GM04503 (cell line): ENCODE measurements around the gene PKN1.
"Not testable (repeated sequence)": the region's sequence is repeated elsewhere in the genome, so short reads cannot be mapped to it uniquely, and the experiment has no call there.

Source experiments
- DNase-seq: peaks from one replicate; pipeline ENCODE4 v3.0.0-alpha.2; 2012; ENCODE audit warnings: low read depth

PKN1 gene

DNA sequence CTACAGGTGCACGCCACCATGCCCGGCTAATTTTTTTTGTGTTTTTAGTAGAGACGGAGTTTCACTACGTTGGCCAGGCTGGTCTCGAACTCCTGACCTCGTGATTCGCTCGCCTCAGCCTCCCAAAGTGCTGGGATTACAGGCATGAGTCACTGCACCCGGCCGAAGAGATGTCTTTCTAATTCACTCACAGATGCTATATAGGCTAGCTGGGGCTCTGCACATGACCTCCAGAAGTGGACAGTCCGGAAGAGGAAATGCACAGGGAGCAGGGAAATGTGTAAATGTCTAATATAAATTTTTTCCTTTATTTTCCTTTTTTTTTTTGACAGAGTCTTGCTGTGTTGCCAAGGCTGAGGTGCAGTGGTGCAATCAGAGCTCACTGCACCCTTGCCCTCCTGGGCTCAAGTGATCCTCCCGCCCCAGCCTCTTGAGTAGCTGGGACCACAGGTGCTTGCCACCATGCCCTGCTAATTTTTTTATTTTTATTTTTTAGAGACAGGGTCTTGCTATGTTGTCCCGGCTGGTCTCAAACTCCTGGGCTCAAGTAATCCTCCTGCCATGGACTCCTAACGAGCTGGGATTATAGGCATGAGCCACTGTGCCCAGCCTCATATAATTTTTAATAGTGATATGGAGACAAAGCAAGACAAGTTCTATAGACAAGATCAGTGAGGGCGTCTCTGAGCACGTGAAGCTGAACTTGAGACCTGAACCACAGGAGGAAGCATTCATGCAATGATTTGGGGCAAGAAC lies 54.4 kb downstream of the PKN1 start:
- no peak for DNase-seq

DNA sequence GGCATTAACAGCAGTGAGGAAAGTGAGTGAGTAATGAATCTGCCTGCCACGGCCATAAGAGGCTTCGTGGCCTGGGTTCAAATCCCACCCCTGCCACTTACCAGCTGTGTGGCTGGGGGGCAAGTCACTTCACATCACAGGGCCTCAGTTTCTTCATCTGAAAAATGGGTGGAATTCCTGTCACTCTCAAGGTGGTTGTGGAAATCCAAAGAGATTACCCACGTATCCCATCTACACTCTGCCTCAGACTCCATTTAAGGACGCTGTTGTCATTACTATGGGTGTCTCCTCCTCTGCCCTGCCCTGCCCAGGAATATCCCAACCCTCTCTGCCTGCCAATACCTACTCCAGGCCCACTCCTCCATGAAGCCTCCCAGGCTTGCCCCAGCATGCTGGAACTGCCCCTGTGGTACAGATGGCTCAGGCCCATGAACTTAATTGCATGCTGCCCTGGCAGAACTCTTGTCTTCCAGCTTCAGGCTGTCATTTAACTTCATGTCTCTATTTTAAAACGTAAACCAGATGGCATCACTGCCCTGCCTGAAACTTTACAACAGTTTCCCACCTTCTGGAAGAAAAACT lies 59.7 kb downstream of the PKN1 start:
- DNase-seq = no peak

DNA sequence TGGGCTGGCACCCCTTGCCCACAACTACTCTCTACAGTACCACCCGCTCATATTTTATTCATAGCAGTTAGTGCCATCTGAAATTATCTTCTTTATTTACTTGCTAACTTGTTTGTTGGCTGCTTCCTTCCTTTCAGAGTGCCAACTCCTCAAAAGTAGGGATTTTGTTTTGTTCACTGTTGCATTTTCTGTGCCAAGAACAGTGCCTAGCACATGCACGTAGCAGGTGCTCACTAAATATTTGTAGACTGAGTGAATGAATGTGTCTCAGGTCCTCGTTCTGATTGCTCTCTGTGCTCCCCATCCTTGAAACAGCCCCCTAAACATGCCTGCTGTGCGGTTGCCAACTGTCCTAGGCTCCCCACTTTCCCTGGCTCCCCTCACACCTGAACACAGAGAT lies 61.3 kb downstream of the PKN1 start:
- DNase-seq = no peak

DNA sequence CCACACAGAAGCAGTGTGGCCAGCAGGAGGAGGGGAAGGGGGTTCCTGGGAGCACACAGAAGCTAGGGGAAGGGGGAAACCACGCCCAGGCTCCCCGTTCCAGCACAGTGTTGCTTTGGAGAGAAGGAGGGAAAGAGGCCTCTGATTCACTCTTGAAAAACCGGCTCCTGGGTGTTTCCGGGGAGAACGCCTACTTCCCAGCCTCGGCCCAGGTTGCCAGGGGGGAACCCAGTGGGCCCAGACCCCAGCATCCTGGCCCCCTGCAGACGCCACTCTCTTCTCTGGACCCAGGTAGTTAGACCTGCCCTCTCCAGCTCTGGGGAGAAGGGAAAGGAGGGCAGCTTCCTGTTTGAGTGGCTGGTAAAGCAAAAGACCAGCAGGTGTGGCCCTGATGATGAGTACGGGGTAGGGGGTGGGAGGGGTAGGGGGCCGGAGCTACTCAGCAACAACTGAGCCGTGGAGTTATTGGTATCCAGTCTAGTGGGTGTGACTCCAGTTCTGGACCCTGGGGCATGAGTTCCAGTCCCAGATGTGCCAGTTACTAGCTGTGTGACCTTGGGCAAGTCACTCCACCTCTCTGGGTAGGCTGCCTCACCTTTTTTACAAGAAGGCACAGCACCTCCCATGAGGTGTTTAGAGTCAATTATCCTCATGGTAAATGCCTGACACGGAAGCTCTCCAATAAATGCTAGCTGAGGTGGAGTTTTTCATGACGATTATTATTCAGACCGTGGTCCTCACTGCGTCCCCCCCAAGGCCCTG lies 62.0 kb downstream of the PKN1 start:
- no peak for DNase-seq

DNA sequence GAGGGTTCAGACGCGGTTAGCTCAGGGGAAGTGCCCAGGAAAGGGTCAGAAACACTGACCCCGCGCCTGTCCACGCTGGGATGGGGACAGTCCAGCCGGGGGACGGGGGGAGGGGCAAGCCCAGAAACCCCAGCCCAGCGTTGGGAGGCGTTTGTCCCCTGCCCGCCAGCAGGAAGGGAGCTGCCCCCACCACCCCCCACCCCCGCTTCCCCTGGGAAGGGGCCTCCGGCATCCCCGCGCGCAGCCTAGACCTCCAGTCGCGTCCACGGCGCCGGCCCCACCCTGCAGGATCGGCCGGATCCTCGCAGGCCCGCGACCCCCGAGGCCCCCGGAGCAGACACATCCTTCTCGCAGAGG lies 62.5 kb downstream of the PKN1 start:
- no peak for DNase-seq

DNA sequence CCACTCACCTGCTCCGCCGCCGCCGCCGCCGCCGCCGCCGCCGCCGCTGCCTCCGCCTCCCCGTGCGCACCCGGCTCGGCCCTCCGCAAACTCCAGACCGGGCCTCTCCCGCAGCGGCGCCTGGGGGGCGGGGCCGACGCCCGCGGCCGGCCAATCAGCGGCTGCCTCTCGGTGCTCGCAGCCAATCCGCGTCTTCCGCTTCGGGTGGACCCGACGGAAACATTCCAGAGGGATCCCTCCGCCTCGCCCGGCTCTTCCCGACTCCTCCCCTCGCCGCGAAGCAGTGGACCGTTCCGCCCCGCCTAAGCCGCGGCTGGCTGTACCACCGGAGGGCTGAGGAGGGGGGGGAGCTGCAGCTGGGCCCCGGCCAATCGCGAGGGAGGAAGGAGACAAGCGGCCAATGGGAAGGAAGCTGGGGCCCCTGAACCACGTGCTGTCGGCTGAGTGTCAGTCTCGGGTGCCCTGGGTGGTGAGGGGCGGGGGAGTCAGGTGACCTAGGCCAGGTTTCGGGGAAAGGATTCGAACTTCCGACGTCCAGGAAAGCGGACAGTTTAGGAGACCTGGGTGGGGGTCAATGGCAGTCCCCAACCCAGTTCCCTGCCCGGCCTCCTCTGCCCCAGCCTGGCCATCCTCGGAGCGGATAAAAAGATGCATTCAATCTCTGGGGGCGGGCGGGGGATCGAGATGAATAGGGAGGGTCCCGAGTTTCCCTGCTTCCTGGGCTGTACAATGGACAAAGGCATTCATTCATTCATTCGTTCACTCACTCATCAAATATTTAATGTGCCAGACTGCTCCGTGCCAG lies 63.1 kb downstream of the PKN1 start, which contains the start of gene GIPC1:
Gene GIPC1, minus strand, starts transcription at position 99 of the 805 bp plus-strand sequence. CDS start 13,151 bp downstream, outside the sequence.
- peak; percentile 89 for DNase-seq

DNA sequence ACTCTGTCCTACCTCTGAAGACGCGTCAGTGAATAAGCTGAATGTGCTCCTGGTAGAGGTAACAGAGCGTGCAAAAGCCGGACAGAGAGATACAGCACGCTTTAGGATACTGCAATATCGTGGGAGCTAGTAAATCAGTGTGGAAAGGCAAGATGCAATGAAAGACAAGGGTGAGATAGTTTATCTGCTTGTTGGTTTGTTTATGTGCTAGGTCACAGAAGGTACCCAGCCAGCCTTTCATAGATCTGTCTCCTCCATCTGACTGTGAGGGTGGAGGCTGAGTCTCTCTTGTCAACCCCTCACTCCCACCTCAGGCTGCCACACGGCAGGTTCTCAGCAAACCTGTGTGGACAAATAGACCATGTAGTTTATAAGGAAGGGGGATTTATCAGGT lies 63.7 kb downstream of the PKN1 start:
- DNase-seq = no peak

DNA sequence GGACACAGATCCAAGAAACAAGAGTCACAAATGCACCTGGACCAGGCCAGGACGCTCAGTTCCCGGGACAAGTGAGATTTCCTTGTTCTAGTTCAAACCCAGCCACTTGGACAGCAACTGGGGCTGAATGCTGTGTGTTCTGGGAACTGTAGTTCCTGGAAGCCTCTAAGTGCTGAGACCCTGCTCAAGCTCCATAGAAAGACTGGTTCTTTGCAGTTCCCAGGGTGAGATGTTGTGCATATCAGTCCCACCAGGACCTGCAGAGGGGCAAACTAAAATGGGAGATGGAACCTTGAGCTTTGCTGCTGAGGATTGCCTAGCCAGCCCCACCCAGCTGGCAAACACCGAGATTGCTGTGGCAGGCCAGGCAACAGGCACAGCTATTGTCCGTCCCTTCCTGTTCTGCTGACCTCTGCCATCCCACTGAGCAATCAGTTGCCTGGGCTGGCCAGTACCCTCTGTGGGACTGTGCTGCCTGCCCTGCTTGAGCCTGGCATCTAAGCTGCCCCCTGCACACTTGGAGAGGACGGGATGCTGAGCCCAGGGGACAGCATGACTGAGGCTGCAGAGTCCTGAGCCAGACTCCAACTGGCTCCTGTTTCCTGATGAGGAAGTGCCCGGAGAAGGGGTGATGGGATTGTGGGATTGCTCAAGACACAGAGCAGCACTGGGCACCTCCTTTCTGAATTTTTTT lies 64.3 kb downstream of the PKN1 start:
- no peak for DNase-seq

DNA sequence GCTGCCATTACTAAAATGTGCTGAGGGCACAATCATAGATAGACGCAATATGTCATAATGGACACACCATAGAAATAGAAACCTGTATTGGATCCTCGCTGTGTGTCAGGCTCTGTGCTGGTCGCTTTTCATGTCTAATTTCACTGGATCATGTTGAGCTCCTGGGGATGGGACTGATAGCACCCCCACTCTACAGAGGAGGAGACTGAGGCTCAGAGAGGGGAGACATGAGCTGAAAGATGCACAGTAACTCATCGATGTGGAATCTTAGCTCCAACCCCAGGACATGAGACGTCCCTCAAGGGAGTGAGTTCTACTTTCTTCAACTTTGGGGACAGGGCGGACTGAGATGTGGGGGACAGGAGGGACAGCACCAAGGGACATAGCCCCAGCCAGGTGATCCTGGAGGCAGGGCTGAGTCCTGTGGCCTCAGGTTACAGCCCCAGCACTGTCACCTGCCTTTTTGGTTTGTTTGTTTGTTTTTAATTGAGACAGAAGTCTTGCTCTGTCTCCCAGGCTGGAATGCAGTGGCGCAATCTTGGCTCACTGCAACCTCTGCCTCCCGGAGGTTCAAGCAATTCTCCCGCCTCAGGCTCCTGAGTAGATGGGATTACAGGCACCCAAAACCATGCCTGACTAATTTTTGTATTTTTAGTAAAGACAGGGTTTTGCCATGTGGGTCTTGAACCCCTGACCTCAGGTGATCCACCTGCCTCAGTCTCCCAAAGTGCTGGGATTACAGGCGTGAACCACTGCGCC lies 69.4 kb downstream of the PKN1 start:
- no peak for DNase-seq

DNA sequence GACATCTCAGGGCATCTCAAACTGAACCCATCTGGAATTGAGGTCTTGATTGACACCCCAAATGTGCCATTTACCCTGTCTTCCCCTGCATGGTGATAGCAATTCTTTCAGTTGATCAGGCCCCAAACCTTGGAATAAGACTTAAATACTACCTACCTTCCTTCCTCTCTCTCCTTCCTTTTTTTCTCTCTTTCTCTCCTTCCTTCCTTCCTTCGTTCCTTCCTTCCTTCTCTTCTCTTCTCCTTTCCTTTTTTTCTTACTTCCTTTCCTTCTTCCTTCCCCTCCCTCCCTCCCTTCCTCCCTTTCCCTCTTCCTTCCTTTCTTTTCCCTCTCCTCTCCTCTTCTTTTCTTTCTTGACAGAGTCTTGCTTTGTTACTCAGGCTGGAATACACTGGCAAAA lies 70.2 kb downstream of the PKN1 start:
- DNase-seq = no peak

DNA sequence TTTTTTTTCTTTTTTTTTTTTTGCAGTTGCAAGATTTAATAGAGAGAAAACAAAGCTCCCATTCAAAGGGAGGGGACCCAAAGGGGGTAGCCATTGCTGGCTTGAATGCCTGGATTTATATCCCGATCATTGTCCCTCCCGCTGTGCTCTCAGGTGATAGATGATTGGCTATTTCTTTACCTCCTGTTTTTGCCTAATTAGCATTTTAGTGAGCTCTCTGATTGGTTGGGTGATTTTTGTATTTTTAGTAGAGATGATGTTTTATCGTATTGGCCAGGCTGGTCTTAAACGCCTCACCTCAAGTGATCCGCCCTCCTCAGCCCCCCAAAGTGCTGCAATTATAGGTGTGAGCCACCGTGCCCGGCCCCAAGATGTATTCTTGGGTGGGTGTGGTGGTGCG lies 71.5 kb downstream of the PKN1 start:
- not testable (repeated sequence) for DNase-seq

DNA sequence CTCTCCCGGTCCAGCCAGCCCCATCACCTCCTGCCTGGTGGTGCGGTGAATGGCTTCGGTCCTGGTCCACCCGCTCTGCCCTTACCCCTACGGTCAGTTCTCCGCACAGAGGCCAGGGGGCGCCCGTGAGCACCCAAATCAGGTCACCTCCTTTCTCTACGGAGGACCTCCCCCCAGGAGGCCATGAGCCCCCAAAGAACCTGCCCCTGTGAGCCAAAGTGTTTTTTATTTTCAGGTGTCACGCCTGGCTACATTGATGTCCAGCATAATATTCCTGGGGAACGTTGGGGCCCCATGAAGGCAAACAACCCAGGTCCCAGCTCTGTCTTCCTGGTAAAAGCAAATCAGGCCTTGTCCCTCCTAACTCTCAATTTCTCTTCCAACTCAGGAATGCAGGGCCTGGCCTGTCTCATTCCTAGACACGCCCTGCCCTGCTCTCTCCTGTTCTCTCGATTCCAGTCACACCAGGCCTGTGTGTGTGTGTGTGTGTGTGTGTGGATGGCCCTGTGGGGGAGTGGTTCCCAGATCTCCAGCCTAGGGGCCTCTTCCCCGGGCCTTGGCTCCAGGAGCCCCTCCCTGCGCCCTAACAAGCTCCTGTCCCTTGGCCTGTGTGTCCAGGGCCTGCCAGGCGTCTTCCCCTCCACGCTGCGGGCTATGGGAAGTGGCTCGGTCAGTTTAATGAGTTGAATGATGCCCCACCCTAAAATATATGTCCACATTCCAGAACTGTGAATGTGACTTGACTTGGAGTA lies 72.6 kb downstream of the PKN1 start:
- DNase-seq = peak; percentile 50

DNA sequence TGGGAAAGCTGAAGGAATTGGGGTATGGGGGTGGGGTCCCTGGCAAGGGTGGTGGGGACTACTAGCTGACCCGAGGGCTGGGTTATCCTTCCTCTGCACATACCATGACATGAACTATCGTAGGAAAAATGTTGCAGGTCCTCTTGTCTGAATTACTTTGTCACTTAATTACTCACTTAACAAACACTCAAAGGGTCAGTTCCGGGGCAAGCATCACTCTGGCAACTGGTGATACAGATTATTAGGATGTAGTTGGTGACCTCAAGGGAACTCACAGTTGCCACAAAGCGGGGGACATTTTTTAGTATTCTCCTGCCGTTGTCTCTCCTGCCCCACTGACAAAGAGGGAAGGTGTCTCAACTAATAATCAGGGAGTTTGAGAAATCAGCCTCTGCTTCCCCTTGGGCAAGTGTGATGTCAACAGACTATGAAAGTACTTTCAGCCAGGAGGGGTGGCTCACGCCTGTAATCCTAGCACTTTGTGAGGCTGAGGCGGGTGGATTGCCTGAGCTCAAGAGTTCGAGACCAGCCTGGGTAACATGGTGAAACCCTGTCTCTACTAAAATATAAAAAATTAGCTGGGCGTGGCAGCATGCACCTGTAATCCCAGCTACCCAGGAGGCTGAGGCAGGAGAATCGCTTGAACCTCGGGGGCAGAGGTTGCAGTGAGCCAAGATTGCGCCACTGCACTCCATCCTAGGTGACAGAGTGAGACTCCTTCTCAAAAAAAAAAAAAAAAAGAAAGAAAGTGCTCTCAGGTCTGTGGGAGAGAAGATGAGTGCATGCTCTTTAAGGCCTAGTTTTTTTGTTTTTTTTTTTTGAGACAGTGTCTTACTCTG lies 74.8 kb downstream of the PKN1 start:
- peak; percentile 54 for DNase-seq

DNA sequence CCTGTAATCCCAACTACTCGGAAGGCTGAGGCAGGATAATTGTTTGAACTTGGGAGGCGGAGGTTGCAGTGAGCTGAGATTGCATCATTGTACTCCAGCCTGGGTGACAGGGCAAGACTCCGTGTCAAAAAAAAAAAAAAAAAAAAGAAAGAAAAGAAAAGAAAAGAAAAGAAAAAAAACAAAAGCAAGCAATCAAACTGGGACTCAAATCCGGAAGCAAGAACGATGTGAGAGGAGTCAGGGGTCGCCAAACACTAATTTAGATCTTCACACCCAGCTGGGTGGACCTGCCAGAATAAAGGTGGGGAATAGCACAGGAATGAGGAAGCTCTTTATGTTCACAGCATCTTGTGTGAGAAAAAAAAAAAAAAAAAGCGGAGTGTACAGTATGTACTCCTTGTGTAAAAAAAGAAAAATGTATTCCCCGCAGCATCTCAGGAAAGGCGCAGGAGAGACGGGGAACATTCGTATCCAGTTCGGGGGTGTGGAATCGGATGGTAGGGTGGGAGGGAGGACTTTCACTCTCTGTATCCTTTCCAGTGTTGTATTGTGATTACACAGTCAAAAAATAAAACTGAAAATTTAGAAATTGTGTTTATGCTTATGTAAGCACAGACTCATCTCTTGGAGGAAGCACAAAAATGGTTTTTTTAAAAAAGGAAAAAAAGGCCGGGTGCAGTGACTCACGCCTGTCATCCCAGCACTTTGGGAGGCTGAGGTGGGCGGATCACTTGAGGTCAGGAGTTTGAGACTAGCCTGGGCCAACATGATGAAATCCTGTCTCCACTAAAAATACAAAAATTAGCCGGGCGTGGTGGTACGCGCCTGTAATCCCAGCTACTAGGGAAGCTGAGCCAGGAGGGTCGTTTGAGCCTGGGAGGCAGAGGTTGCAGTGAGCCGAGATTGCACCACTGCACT lies 77.5 kb downstream of the PKN1 start:
- DNase-seq = peak; percentile 69

DNA sequence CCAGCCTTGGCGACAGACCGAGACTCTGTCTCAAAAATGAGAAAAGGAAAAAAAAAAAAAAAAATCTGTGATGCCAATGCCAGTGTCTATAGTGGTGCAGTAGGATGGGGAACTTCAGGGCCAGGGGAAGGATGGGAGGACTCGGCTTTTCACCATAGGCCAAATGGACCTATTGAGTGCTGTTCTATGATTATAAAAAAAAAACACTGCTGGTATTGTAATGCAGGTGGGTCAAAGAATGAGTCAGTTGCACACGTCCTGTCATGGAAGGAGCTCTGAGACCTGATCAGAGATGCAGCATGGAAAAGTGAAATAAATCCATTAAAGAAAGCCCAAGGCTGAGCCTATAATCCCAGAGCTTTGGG lies 78.1 kb downstream of the PKN1 start:
- DNase-seq = no peak

DNA sequence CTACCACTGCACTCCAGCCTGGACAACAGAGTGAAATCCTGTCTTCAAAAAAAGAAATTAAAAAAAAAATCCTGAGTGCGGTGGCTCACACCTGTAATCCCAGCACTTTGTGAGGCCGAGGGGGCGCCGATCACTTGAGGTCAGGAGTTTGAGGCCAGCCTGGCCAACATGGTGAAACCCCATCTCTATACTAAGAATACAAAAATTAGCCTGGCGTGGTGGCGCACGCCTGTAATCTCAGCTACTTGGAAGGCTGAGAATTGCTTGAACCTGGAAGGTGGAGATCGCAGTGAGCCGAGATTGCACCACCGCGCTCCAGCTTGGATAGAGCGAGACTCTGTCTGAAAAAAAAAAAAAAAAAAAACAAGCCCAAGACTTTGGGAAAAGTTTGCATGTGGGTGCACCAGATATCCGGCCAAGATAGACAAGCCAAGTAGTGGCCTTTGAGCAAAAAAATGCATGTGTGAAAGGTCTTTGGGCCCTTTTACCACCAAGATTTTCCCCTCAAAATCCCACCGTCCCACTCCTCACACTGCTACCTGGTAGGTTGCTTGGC lies 79.4 kb downstream of the PKN1 start:
- DNase-seq = no peak

DNA sequence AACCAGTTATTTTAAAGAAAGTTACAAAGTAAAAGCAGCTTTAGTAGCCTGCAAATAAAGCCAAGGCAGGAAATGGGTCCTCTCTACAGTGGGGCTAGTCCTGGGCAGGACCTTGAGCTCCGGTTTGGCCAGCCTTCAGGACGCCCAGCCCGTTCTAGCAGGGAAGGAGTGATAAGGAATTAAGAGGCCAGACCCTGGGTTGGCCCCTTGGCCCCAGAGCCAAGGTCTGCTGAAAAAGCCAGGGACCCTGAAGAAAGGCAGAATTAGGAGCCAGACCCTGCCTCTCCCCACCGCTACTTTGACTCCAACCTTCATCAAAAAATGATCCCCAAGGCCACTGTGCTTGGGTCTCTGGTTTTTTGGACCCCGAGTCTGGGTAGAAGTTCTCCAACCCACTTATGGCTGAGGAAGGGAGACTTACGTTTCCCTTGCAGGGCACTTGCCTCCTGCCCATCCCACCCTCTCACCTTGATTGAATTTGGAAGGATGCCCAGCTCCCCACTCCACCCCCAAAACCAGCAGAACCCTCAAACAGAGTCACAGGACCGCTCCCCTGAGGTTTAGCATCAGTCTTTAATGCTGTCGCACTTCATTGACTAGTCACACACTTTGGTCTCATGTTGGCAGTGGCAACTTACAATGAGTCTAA lies 81.2 kb downstream of the PKN1 start:
- no peak for DNase-seq
